Activated CD8-positive, alpha-beta T cell treated with anti-CD3 and anti-CD28 coated beads for 36 hours (primary cell): ENCODE measurements around the gene OS9. TPM values are rescaled to one million over a fixed set of nuclear protein-coding genes. Genes with fewer than 3 reads are reported as not detected.

ENCODE experiments used
- ATAC-seq: fragments of 200-7000 bp; cut with Tn5 transposase; one replicate; pipeline ENCODE4 v1.10.0; 2021; ENCODE audit warnings: mild to moderate bottlenecking, moderate library complexity
- CTCF ChIA-PET: fragments of 350-600 bp; sonication (Branson Sonifier 250); formaldehyde crosslinking; loops from one replicate; lab custom pipeline; 2021; ENCODE audit warnings: antibody characterized with exemption; lab: Charles Lee
- POLR2A ChIA-PET: fragments of 350-600 bp; sonication (Branson Sonifier 250); formaldehyde crosslinking; loops from one replicate; lab custom pipeline; 2021; ENCODE audit warnings: antibody characterized with exemption; lab: Charles Lee
- DNase-seq: peaks from one replicate; pipeline ENCODE4 v3.0.0-alpha.2; 2020
- H3K27ac Mint-ChIP-seq: one replicate; pipeline ENCODE4 v1.8.0; 2021; ENCODE audit warnings: mild to moderate bottlenecking, mixed read lengths
- H3K27me3 Mint-ChIP-seq: one replicate; pipeline ENCODE4 v1.8.0; 2021; ENCODE audit warnings: mixed read lengths
- H3K36me3 Mint-ChIP-seq: one replicate; pipeline ENCODE4 v1.8.0; 2021; ENCODE audit warnings: low read depth, mixed read lengths
- H3K4me1 Mint-ChIP-seq: one replicate; pipeline ENCODE4 v1.8.0; 2021; ENCODE audit warnings: low read depth, mixed read lengths
- H3K4me3 Mint-ChIP-seq: one replicate; pipeline ENCODE4 v1.8.0; 2021; ENCODE audit warnings: mild to moderate bottlenecking, moderate library complexity, mixed read lengths
- H3K9me3 Mint-ChIP-seq: one replicate; pipeline ENCODE4 v1.8.0; 2021; ENCODE audit warnings: mixed read lengths
- CTCF ChIP-seq: fragments of 200-600 bp; IDR thresholded peaks from one replicate; pipeline ENCODE4 v1.8.0; 2022; ENCODE audit warnings: antibody characterized with exemption, mild to moderate bottlenecking
- intact Hi-C: fragments of 100-400 bp; cut with micrococcal nuclease; formaldehyde crosslinking; loops from one replicate; pipeline ENCODE4 v1.10.0; 2022
- total RNA-seq, 2 experiments: library from RNA; stranded (reverse); gene quantifications; one replicate each; pipeline ENCODE4 v1.2.3, GENCODE V29; 2021

Gene OS9
- total RNA-seq, 2 experiments from 2014 or later: 53.0 to 56.3 TPM

GRCh38 chr12:57755194-57755453 is 61.2 kb downstream of the OS9 start:
- Mint-ChIP-seq H3K4me1 (peaks cover 60% of the 10 kb centered on the region), H3K36me3 (peaks cover 42% of the 10 kb centered on the region), H3K27ac (no peak overlapping the region), H3K4me3 (peak overlapping the region; percentile 35), H3K27me3 (no peaks in the 10 kb centered on the region), H3K9me3 (no peaks in the 10 kb centered on the region)
- intact Hi-C loops: no loop called here
- ChIA-PET POLR2A (interaction anchor here (2.3 to 2.4 kb wide), 2 partner anchors 9 to 17 kb away, joined by 8 to 9 read pairs; partner anchors contain the start of genes EEF1AKMT3 and METTL1), CTCF (interaction anchor here (3.0 kb wide), 1 partner anchor 11 kb away, joined by 74 read pairs; the partner anchor contains the start of gene CYP27B1)
- ATAC-seq (no peak), DNase-seq (no peak)
- TF ChIP-seq CTCF: no peak

GRCh38 chr12:57755454-57756372 is 61.8 kb downstream of the OS9 start:
- no peak for TF ChIP-seq CTCF

GRCh38 chr12:57756406-57757341 is 62.7 kb downstream of the OS9 start:
- DNase-seq (peak; percentile 81), ATAC-seq (peak; percentile 33)
- Mint-ChIP-seq H3K9me3 (no peaks in the 10 kb centered on the region), H3K27ac (peak overlapping the region; percentile 67), H3K36me3 (peaks cover 37% of the 10 kb centered on the region), H3K4me1 (peaks cover 47% of the 10 kb centered on the region), H3K4me3 (peak overlapping the region; percentile 79), H3K27me3 (no peaks in the 10 kb centered on the region)
- intact Hi-C loops: no loop called here
- peak; percentile 81 for TF ChIP-seq CTCF
- ChIA-PET CTCF (interaction anchor here (0.7 to 3.0 kb wide), 33 partner anchors 9 to 232 kb away, joined by 3 to 74 read pairs (median 5); partner anchors contain the start of genes AVIL, CYP27B1, EEF1AKMT3 and METTL1), POLR2A (interaction anchor here (0.8 to 2.4 kb wide), 10 partner anchors 8 to 1127 kb away, joined by 3 to 10 read pairs (median 6); partner anchors contain the start of genes BAZ2A, EEF1AKMT3, METTL1 and TSPAN31)

More at GRCh38 chr12:57755454-57756372, 61.8 kb downstream of the OS9 start:
- peak overlapping the region; percentile 79 for H3K4me3 Mint-ChIP-seq
- intact Hi-C loops: no loop called here
- H3K9me3 Mint-ChIP-seq: no peaks in the 10 kb centered on the region
- peaks cover 55% of the 10 kb centered on the region for H3K4me1 Mint-ChIP-seq
- H3K27me3 Mint-ChIP-seq: no peaks in the 10 kb centered on the region
- DNase-seq: peak; percentile 39
- POLR2A ChIA-PET: interaction anchor here (0.8 to 2.4 kb wide), 8 partner anchors 8 to 1126 kb away, joined by 3 to 10 read pairs (median 8); partner anchors contain the start of genes BAZ2A, EEF1AKMT3, METTL1 and TSPAN31
- peaks cover 41% of the 10 kb centered on the region for H3K36me3 Mint-ChIP-seq
- CTCF ChIA-PET: interaction anchor here (0.7 to 3.0 kb wide), 21 partner anchors 11 to 231 kb away, joined by 3 to 74 read pairs (median 5); partner anchors contain the start of genes AVIL, CYP27B1, EEF1AKMT3 and METTL1
- no peak for ATAC-seq
- H3K27ac Mint-ChIP-seq: peak overlapping the region; percentile 21

- ChIA-PET CTCF (interaction anchor here (1.8 to 3.0 kb wide), 3 partner anchors 9 to 148 kb away, joined by 5 to 74 read pairs (median 6); partner anchors contain the start of genes AVIL and CYP27B1), POLR2A (no interaction called here)
- no peaks in the 10 kb centered on the region for H3K9me3 Mint-ChIP-seq
- no peak for DNase-seq
- H3K4me3 Mint-ChIP-seq: no peak overlapping the region
- intact Hi-C loops: no loop called here
- H3K36me3 Mint-ChIP-seq: peaks cover 37% of the 10 kb centered on the region
- no peak for ATAC-seq
- no peak overlapping the region for H3K27ac Mint-ChIP-seq
- H3K27me3 Mint-ChIP-seq: no peaks in the 10 kb centered on the region
- no peak for TF ChIP-seq CTCF
- peaks cover 43% of the 10 kb centered on the region for H3K4me1 Mint-ChIP-seq
These were observed 63.8 kb downstream of the OS9 start for GRCh38 chr12:57757771-57758170.
